Measurements from ENCODE around the gene PBX2.

GRCh38 chr6:32203426-32204267 lies 13.6 kb upstream of the PBX2 start:
- TF ChIP-seq CTCF (IDR thresholded peaks at IDR 0.05; ENCODE audit: low read depth, low read length, missing input control), result no peak
- no peak for TF ChIP-seq YY1 (IDR thresholded peaks at IDR 0.05)
- no peak for TF ChIP-seq RXRA (IDR thresholded peaks at IDR 0.05)
- no peak for TF ChIP-seq ZBTB33 (IDR thresholded peaks at IDR 0.05)
- TF ChIP-seq REST (IDR thresholded peaks at IDR 0.05), result no peak
- no peak for TF ChIP-seq MAX (IDR thresholded peaks at IDR 0.05)
- TF ChIP-seq GABPA (IDR thresholded peaks at IDR 0.05 in 1 of 2, conservative IDR thresholded peaks at IDR 0.05 in 1 of 2), result no peak
- no peak for TF ChIP-seq SP1 (IDR thresholded peaks at IDR 0.05)
- no peak for TF ChIP-seq RAD21 (IDR thresholded peaks at IDR 0.05)
- no peak for TF ChIP-seq JUND (IDR thresholded peaks at IDR 0.05)
- TF ChIP-seq TAF1 (conservative IDR thresholded peaks at IDR 0.05), result no peak
- TF ChIP-seq FOXA1 (IDR thresholded peaks at IDR 0.05), result no peak
- no peak for TF ChIP-seq HNF4G (IDR thresholded peaks at IDR 0.05)
